TTC549 (cell line): Measurements from ENCODE around the gene ETV6.

ENCODE experiments used
- FAIRE-seq: peaks from 2 replicates; lab custom pipeline; 2012; peaks lifted over from hg19 to GRCh38; lab: Jason Lieb, UNC

The ETV6 gene

DNA sequence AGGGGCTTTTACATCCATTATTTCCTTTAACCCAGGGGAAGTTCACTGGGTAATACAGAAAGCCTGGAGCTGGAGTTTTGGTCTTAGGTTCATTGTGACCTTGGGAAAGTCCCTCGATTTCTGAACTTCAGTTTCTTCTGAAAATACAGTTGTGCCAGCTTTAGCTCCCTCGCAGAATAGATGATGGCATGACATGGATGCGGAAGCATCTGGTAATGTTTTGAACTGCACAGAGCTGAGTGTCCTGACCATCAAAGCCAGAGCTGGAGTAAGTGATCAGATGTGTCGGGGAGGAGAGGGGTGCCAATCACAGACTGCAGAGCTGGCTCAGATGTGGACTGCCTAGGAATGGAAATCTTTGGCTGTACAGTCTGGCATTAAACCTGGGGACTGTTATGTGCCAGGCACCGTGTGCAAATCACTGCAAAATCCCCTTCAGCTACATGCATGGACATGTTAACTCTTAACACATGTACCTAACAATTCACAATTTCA lies 180.9 kb downstream of the ETV6 start:
- no peak for FAIRE-seq

DNA sequence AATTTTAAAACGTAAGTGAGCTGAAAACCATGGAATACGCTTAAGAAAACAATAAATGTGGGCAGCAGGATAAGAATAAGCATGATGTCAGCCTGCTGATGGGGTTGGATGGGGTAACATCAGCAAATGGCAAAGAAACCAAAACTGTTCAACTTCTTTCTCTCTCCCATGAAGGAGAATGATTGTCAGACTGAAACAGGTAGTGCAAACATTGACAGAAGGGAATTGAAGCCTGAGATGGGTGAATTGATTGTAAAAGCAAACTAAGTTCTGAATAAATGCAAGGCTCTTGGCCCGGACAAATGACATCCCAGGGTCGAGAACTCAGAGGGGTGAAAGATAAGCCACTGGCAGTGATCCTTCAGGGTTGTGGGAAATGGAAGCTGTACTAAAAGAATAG lies 182.6 kb downstream of the ETV6 start:
- FAIRE-seq = no peak

- FAIRE-seq = no peak
Measured at GRCh38 chr12:11833174-11833895, 183.9 kb downstream of the ETV6 start.

DNA sequence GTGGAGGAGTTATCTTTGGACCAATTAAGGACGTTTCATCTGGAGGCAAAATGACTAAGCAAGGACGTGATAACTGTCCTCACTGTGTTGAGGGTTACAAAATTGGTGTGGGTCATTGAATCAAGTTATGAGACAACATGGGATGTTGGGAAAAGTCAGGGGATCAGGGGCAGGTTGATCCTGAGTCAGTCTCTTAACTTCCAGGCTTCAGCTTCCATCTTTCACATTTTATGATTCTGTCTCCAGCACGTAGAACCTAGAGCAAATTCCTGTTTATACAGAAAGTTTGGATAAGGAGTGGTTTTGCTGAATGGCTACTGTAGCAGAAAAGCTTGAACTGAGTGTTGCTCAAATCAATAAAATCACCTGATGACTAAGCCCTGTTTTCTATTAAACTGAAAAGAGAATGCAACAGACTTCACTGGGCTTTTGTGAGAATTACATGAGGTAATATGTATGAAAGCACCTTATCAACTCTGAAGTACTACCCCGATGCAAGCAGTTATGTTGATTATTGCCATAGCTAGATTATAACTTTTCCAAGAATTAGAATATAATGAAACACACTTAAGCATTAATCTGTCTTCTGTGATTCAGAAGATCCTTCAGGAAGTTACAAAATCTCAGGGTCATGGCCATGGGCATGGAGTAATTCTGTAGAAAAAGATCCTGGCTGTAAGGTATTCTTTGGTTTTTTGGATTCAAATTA lies 184.8 kb downstream of the ETV6 start:
- FAIRE-seq = no peak

DNA sequence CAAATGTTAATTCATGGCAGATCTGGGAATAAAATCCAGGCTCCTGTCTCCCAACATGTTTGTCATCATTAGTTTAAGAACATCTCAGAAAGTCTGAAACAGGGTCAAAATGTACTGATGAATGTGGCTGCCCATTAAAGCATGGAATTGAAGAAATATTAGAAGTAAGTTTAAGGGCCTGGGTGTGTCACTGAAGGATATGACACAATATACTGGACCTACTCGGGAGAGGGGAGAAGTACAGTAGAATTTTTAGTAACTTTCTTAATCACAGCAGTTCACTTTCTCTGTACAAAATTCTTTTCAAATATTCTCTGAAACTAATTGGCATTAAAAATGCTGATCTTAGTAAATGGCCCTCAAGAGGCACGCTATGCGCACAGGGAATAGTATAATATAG lies 185.5 kb downstream of the ETV6 start:
- FAIRE-seq = no peak

DNA sequence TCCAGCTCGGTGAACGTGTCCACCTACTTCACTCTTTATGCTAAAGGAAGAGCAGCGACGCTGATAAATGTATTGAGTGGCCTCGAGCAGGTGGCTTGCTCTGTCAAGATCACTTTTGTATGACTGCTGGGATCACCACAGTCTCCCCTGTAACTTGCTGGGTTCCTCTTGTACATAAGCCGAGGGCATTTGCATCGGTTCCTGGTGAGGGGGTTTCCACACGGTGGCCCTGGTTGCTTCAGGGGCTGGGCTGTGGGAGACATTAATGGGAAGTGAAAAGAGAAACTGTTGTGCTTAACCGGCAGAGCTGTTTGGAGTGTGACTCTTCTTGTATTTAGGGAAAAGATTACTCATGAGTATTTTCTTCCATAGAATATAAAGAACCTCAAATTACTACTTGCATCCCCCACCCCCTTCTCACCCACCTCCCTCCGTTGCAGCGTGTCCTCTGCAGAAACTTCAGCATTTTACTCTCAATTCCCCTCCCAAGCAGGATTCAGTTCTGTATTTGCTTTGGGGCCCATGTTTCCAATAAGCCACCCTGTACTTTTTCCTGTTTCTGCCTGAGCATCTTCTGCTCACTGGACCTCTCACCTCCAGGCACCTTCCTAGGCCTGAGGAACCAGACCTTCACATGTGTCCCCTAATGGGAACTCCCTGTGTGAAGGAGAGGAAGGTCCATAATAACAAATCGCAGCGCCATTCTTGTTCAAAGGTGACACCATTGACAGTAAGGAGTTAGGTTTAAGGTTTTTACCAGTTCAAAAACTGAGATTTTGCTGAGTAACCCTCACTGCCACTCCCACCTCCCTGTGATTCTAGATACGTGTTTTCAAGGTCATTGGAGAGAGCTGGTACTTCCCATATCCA lies 187.0 kb downstream of the ETV6 start:
- FAIRE-seq = no peak

DNA sequence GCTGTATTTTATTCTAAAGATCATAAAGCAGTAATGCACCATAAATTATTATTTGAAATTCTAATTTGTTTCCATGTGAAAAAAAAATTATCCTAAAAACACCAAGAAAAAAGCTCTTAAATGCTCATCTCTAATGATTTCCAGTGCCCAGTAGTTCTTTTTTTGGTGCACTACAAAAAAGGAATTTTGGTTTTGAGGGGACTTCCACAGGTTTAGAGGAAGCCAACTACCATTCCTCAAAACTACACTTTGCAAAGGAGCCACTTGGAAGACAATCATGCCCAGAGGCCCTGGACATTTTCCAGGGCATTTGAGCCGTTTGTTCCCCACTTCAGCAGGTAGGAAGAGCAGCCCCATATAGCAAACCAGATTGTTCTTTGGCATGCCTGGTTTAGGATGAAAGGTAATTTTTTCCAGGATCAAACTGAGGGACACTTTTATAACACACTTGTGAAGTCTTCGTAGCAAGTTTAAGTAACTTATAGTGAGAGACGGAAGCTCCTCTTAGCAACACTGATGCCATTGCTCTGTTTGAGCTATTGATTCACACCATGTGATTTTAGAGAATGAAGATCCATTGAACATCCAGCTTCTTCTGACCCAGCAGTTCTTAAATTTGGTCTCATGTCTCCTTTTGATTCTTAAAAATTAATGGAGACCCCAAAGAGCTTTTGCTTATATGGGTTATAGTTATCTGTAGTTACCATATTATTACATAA lies 187.9 kb downstream of the ETV6 start:
- no peak for FAIRE-seq

DNA sequence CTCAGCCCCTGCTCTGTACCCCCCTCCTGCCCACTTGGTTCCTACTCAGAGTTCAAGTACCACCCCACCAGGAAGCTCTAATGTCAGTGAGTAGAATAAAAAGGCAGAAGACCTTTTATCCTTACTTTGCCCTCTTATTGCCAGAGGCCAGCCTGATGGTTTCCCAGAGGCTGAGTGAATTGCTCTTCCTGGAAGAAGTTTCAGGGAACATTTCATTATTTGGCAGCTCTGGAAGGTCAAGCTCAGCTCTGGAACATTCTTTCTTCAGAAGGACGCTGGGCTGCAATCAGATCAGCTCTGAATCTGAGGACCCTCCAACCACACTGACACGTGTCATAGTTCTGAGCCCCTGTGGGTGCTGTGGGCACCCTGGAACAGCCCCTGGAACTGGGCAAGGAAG lies 188.9 kb downstream of the ETV6 start:
- no peak for FAIRE-seq

GRCh38 chr12:11839091-11839641 lies 189.7 kb downstream of the ETV6 start:
- FAIRE-seq = no peak

DNA sequence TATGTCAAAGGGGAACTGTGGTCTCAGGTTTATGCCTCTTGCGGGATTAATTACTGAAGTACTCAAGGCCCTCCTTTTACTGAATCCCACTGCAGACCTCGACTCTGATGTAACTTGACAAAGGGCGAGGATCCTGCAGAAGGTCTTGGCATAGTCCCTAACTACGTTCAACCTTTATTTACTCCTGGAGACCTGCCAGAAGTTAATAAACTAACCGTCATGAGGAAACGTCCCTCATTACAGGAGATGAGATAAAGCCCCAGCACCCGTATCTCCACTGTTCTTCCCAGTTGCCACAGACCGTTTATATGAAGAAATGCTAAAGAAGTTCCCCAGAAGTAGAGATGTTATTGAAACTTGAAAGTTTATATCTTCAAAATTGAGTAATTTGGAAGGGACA lies 190.9 kb downstream of the ETV6 start:
- FAIRE-seq = no peak

GRCh38 chr12:11846488-11846887 lies 197.0 kb downstream of the ETV6 start:
- no peak for FAIRE-seq

- no peak for FAIRE-seq
Measured at GRCh38 chr12:11847539-11847938, 198.1 kb downstream of the ETV6 start.

GRCh38 chr12:11849757-11850504 lies 200.5 kb downstream of the ETV6 start:
- FAIRE-seq = no peak

DNA sequence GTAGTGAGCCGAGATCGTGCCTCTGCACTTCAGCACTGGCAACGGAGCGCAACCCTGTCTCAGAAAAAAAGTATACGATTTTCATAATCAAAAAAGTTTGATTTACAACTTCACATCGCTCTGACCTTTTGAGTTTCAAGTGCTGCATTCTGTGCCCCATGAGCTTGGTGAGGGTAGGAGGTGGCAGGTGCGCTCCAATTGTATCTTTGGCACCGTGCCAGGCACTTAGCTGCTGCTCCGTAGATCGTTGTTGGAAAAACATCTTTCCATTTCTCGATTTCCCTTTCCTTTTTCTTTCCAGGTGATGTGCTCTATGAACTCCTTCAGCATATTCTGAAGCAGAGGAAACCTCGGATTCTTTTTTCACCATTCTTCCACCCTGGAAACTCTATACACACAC lies 203.7 kb downstream of the ETV6 start:
- no peak for FAIRE-seq

- no peak for FAIRE-seq
Measured at GRCh38 chr12:11854011-11854499, 204.6 kb downstream of the ETV6 start.

DNA sequence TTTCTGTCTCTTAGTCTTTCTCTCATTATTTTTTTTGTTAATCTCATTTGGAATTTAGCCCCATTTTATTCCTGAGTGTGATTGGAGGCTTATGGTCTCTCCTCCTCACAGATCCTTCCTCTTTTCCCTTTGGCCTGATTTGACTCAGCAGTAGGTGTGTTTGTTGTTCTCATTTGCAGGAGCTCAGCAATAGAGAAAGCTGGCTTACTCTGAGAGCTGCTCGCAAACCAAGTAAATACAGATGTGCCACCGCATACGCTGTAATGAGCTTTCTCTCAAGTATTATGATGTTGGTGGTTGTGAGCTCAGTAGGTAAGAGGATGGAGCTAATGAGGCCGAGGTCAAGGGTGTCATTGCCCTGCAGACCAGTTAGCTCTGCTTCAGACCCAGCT lies 206.5 kb downstream of the ETV6 start:
- no peak for FAIRE-seq

DNA sequence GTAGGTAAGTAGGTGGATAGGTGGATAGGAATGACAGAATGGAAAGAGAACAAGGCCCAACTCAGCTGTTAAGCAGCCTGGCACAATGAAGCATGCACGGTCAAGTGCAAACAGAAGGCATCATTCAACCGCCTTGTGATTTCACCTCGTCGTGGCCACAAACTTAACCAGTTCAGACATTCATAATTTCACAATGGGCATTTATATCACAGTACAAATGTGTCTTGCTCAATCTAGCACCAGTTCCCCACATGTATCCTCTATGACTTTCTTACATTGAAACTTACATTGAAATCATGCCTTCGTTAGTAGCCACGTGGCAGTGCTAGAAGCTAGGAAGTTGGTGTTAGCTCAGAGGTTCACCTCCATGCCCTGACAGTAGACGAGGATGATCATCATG lies 207.5 kb downstream of the ETV6 start:
- FAIRE-seq = no peak

DNA sequence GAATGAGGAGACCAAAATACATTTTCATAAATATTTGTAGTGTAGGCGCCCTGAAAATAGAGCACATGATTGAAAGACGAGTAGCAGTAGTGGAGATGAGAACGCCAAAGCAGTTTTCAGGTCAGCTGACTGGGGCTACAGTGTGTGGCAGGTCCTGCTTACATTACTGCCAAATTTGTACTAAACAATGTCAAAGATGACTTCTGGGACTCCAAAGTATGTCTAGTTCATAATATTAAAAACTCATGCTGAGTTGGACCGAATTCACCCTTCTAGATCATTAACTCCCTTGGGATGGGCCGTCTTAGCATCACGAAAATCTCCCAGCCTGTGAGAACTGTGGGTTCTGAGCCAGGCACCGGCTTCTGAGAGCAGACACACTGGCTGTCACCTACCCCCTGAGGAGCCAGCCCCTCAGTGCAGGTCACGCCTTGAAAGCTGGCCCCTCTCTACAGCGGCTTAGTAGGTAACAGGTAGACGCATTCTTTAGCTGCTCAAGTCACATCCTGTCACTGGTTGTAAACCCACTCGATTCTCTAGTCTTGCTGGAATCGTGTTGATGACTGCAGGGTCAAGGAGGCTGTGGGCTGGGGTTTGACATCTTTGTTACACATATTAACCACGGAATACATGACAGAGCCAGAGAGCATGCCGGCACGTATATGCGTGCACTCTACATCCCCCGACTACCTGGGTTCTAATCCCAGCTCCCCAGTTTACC lies 210.4 kb downstream of the ETV6 start:
- FAIRE-seq = no peak

DNA sequence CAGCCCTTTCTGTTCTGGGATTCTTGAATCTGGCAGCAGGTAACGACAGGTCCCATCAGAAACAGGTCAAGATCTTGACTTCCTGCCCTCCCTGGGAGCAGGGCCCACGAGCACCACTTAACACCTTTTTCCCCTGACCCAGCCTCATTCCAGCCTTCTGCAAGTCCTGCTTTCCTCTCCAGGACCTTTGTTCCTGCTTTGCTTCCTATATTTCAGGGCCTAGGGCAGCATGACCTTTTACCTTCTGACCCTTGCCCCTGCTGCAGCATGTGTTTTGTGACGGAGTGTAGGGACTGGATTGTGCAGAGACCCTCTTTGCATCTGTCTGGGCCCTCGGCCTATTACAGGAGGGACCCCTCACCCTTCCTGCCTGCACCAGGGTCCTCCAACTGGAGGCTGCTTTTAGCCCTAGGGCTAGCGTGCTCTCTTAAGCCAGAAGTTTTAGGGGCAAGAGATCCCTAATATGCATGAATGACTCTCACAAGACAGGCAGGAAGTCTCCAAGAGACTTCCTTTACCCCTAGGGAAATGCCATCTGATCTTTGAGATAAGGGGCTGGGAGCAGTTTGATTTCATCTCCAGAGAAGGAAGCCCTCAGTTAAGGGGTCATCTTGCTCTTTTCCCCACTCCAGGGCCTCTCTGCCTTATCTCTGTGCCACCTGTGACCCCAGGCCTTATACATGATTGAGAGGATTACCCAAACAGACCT lies 211.8 kb downstream of the ETV6 start:
- FAIRE-seq = no peak
